Uterus (tissue), 4 donors: Measurements from ENCODE around the gene SLC30A2. TPM values are rescaled to one million over a fixed set of nuclear protein-coding genes. Genes with fewer than 3 reads are reported as not detected.

Experiments
- DNase-seq, 2 donors: peaks; one replicate each; pipeline ENCODE4 v3.0.0-alpha.2; 2019 to 2020
- H3K27ac ChIP-seq, 2 donors: fragments of 200-600 bp; sonication (generic); 1 replicate in 1 of 2; 2 replicates in 1 of 2; pipeline ENCODE4 v1.5.1; 2016 to 2018
- H3K27me3 ChIP-seq, 2 donors: fragments of 200-600 bp; sonication (generic); one replicate each; pipeline ENCODE4 v1.5.1; 2018 to 2019; ENCODE audit warnings: control low read depth in 1 of 2
- H3K36me3 ChIP-seq, 2 donors: fragments of 200-600 bp; sonication (generic); one replicate each; pipeline ENCODE4 v1.5.1; 2019; ENCODE audit warnings: control low read depth in 1 of 2
- H3K4me1 ChIP-seq, 2 donors: fragments of 200-600 bp; sonication (generic); one replicate each; pipeline ENCODE4 v1.5.1; 2018 to 2019; ENCODE audit warnings: control low read depth in 1 of 2
- H3K4me3 ChIP-seq, 2 donors: fragments of 200-600 bp; sonication (generic); 1 replicate in 1 of 2; 2 replicates in 1 of 2; pipeline ENCODE4 v1.5.1; 2018 to 2019; ENCODE audit warnings: mild to moderate bottlenecking in 1 of 2
- H3K9me3 ChIP-seq, 2 donors: fragments of 200-600 bp; sonication (generic); one replicate each; pipeline ENCODE4 v1.5.1; 2019; ENCODE audit warnings: control low read depth in 1 of 2
- CTCF ChIP-seq, 4 experiments: fragments of 200-600 bp in 2 of 4; fragments of 450-650 bp in 2 of 4; sonication (generic) in 2 of 4; IDR thresholded peaks; one replicate each; pipeline ENCODE4 v1.5.1; 2016 to 2019; ENCODE audit warnings: antibody characterized with exemption in 4 of 4, mild to moderate bottlenecking in 2 of 4, moderate library complexity in 1 of 4
- POLR2A ChIP-seq, 2 donors: fragments of 450-650 bp; IDR thresholded peaks; one replicate each; pipeline ENCODE4 v1.6.1; 2016; ENCODE audit warnings: antibody characterized with exemption in 2 of 2, mild to moderate bottlenecking in 1 of 2, moderate library complexity in 1 of 2
- intact Hi-C: fragments of 100-400 bp; cut with DNase I; formaldehyde crosslinking; loops from one replicate; pipeline ENCODE4 v1.15.1; 2023; ENCODE audit warnings: low total_unique reads
- total RNA-seq, 4 donors: library from RNA; depleted of rRNA in 3 of 4; stranded (reverse); fragments of >200 nt in 3 of 4; gene quantifications; one replicate each; pipeline versions ENCODE4 v1.1.0 to v1.2.4, GENCODE V29; 2014 to 2023
- donor health status: DM: yes; HTN: yes; CAD: no.

Gene SLC30A2
- total RNA-seq, 4 donors from 2014 or later: 0.07 to 0.49 TPM; not detected in 2

- no peaks in the 10 kb centered on the region for H3K36me3 ChIP-seq
- H3K4me3 ChIP-seq: no peak overlapping the region
- DNase-seq: no peak
- no peak overlapping the region for H3K27ac ChIP-seq
- TF ChIP-seq CTCF (IDR thresholded peaks at IDR 0.05) (no peak), POLR2A (IDR thresholded peaks at IDR 0.05) (no peak)
- no peaks in the 10 kb centered on the region for H3K27me3 ChIP-seq
- no peaks in the 10 kb centered on the region for H3K4me1 ChIP-seq
- intact Hi-C loops: no loop called here
- no peaks in the 10 kb centered on the region for H3K9me3 ChIP-seq
Measured at GRCh38 chr1:26012864-26013263, 33.1 kb downstream of the SLC30A2 start.

GRCh38 chr1:26010825-26011224 lies 35.1 kb downstream of the SLC30A2 start:
- H3K4me1 ChIP-seq: no peaks in the 10 kb centered on the region
- H3K4me3 ChIP-seq: no peak overlapping the region
- TF ChIP-seq POLR2A (IDR thresholded peaks at IDR 0.05) (no peak), CTCF (IDR thresholded peaks at IDR 0.05) (no peak)
- no peaks in the 10 kb centered on the region for H3K36me3 ChIP-seq
- DNase-seq: no peak
- no peaks in the 10 kb centered on the region for H3K27me3 ChIP-seq
- intact Hi-C loops: no loop called here
- H3K27ac ChIP-seq: no peak overlapping the region
- no peaks in the 10 kb centered on the region for H3K9me3 ChIP-seq

- no peak for DNase-seq
- H3K4me1 ChIP-seq: no peaks in the 10 kb centered on the region
- H3K4me3 ChIP-seq: no peak overlapping the region
- no peaks in the 10 kb centered on the region for H3K36me3 ChIP-seq
- H3K9me3 ChIP-seq: no peaks in the 10 kb centered on the region
- no peaks in the 10 kb centered on the region for H3K27me3 ChIP-seq
- TF ChIP-seq CTCF (IDR thresholded peaks at IDR 0.05) (no peak), POLR2A (IDR thresholded peaks at IDR 0.05) (no peak)
- H3K27ac ChIP-seq: no peak overlapping the region
- intact Hi-C loops: no loop called here
Measured at GRCh38 chr1:26009796-26010447, 36.0 kb downstream of the SLC30A2 start.

GRCh38 chr1:26006710-26007109 lies 39.2 kb downstream of the SLC30A2 start:
- intact Hi-C loops: no loop called here
- no peak for TF ChIP-seq POLR2A (IDR thresholded peaks at IDR 0.05)
- TF ChIP-seq CTCF (IDR thresholded peaks at IDR 0.05): no peak
- no peak for DNase-seq

GRCh38 chr1:26005434-26006105 lies 40.3 kb downstream of the SLC30A2 start:
- Histone ChIP-seq H3K27ac (no peak overlapping the region), H3K4me3 (no peak overlapping the region), H3K36me3 (no peaks in the 10 kb centered on the region), H3K27me3 (no peaks in the 10 kb centered on the region), H3K9me3 (no peaks in the 10 kb centered on the region), H3K4me1 (no peaks in the 10 kb centered on the region)
- intact Hi-C loops: no loop called here
- no peak for DNase-seq
- no peak for TF ChIP-seq CTCF (IDR thresholded peaks at IDR 0.05)
- TF ChIP-seq POLR2A (IDR thresholded peaks at IDR 0.05): no peak

More at GRCh38 chr1:26006710-26007109, 39.2 kb downstream of the SLC30A2 start:
- H3K4me3 ChIP-seq: no peak overlapping the region
- no peaks in the 10 kb centered on the region for H3K27me3 ChIP-seq
- H3K36me3 ChIP-seq: no peaks in the 10 kb centered on the region
- no peaks in the 10 kb centered on the region for H3K4me1 ChIP-seq
- no peaks in the 10 kb centered on the region for H3K9me3 ChIP-seq
- no peak overlapping the region for H3K27ac ChIP-seq
